ENCODE data around the gene CFAP43.
A peak's percentile ranks its signal among the peaks of the same experiment; 100 is the strongest.

CFAP43 gene

DNA sequence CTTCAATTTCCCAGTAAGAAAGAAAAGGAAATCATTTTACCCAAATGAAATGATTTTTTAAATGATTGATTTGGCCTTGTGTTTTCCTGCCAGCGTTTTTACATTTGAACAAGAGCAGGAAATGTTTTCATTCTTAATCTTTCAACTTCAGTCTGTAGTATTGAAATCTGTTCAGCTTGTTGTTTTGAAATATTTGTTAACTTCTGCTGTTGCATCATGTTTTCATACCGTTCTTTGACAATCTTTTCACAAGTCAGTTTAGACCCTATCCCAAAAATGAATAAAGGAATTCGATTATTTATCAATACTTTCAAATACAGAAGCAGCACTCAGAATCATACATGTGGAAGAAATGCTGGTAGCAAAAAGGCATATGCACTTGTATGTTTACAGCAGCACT lies 102.1 kb downstream of the CFAP43 start:
- DNase-seq: no peak

DNA sequence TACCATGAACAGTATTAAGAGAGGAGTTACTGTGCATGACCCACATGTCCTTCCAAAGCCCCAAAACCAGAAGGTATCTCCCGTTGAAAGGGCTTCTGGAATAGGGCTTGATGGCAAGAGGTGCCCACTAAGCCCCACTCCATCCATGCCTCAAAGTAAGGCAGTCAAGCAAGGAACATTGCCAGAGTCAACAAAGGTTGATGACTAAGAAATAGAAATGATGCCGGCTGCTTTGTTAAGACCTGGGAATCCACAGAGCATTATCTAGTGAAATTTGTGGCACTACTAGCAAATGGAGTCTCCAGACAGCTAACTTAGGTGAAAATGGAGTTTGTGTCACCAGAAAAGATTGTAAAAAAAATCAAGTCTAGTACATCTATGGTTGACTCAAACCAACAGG lies 104.0 kb downstream of the CFAP43 start:
- peak; percentile 33 for DNase-seq

DNA sequence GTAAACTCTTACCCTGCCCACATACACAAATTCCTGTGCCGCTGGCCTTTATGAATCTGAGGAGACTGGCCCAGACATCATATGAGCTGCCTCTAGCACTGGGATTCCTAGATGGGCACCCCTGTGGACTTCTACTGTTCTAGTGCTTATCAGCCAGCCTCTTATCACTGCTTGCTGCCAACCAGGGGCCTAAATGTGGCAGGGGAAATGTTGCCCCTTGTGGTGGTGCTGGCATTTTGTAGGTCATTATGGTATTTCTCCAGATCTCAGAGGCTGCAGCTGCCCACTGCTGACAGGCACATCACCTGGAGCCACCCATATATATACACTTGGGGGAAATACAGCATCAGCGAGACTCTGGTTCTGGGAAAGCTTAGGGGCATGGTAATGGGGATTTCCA lies 104.8 kb downstream of the CFAP43 start:
- peak; percentile 8 for DNase-seq

DNA sequence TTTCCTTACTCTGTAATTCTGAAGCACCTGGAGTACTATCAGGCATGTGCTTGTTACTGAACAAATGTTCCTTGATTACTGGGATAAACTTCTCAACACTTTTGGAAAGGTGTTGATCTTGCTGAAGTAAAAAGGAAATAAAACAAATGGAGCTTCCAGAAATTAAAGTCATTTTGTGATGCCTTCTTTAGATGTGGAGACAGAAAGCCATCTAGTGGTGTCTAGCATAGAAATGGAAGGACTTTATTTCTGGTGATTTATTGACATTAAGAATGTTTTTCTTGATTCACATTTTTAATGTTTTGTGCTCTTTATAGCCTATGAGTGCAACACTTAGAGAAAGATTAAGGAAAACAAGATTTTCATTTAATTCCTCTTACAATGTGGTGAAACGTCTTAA lies 108.8 kb downstream of the CFAP43 start:
- DNase-seq: no peak

DNA sequence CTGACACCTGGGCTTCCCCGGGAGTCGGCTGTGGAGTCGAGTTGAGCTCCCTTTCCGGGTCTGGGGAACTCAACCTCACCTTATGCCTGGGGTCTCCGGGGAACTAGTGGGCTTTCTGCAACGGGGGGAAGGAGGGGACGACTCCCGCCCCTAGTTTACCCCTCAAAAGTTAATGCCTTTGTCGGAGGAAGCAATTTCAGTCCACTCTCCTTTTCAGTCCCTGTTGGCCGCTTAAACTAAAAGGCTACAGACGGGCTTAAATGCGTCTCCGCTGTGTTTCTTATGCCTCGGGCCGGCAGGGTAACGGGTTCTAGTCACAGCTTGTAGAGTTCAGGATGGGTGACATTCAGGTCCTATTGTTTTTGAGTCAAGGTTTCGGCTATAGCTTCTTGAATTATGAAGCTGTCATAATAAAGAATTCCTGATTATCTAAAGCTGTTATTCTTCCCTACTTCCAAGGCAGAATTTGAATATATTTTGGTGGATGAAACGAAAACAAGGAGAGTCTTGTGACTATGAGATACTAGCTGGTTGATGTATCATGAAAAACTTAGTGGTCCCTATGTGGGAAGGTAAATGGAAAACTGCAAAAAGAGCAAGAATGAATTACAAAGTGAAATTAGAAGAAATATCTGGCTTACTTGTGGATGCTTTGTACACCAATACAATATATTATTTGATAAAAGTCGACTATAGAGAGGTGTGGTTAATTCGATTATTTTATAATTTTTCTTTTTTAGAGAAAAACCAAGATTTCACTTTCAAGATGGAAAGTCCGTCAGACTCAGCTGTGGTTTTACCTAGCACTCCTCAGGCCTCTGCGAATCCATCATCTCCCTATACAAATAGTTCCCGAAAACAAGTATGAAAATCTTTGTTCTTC lies 109.7 kb downstream of the CFAP43 start:
- no peak for DNase-seq

DNA sequence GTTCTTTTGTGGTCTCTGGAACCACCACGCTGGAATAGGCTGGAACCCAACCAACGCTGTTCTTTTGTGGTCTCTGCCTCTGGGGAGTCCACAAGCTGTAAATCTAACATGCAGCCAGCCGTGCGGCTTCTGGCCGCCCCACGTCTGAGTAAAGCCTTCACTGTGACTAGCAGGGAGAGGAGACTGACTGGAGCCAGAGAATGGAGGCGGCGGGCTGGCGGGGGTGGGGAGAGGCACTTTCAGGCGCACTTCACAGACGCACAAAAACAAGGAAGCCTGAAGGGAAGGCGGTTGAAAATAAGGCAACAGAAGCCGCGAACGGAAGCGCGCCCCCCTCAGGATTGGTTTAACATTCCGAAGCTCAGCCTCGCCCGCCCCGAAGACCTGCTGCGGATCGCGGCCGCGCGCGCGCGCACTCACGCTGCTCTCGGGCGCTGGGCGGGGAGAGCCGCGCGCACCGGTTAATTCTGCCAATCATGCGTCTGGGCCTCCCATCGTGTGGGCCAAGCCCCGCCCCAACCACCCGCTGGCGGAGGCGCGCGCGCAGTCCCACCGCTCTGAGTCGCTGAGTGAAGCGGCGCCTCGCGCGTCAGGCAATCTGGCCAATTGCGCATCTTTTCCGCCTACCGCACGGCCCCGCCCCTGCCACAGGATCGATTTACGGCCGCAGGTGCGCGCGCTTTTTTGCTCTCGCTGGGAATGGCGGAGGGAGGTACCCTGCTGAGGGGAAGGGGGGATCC lies 110.5 kb downstream of the CFAP43 start, which contains the start of gene SFR1:
SFR1 (plus strand) TSS at position 687 of the 740 bp plus-strand sequence; CDS start at position 700, 13 bp downstream.
- DNase-seq: peak; percentile 98

DNA sequence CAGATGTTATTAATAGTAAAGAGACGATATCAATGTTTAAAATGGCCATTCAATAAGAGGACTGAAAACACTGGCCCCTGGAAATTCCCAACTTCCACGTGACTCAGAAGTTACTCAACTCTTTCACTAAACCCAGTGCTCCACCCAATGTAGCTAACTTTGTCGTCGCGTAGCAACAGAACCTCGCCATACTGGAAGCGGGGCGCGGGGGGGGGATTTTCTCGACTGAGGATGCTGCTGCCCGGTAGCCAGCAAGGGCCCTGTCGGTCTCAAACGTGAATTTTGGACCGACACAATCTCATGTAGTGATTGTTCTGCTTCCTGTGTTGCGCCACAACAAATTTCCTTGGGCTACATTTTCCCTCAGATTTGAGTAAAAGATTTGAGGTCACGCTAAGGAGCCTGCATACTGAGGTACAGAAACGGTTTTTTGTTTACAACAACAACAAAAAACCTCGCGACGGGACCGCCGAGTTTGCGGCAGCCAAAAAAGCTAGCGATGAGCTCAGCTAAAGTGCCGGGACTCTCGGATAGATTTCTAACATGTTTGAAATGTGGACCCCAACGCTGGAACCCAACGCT lies 111.2 kb downstream of the CFAP43 start:
- peak; percentile 94 for DNase-seq

GRCh38 chr10:104120512-104120902 lies 111.7 kb downstream of the CFAP43 start:
- no peak for DNase-seq

DNA sequence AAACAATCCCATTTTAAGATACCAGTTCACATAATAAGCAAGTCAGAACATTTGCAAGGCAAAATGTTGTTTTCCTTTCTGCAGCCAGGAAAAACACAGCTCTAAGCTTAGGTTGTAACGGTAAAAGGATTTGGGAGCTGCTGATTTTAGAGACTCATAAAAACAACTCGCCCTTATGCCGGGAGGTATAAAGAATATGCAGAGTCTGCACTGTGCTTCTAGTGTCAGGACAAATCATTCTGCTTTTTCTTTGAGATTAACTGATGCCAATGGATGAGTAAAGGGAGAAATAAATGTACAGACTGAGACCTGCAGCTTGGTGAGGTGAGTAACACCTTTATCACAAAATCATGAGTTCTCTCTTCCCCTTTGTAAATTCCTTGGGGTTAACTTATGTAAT lies 112.2 kb downstream of the CFAP43 start:
- DNase-seq: no peak

GRCh38 chr10:104117839-104118323 lies 114.3 kb downstream of the CFAP43 start:
- DNase-seq: peak; percentile 15

DNA sequence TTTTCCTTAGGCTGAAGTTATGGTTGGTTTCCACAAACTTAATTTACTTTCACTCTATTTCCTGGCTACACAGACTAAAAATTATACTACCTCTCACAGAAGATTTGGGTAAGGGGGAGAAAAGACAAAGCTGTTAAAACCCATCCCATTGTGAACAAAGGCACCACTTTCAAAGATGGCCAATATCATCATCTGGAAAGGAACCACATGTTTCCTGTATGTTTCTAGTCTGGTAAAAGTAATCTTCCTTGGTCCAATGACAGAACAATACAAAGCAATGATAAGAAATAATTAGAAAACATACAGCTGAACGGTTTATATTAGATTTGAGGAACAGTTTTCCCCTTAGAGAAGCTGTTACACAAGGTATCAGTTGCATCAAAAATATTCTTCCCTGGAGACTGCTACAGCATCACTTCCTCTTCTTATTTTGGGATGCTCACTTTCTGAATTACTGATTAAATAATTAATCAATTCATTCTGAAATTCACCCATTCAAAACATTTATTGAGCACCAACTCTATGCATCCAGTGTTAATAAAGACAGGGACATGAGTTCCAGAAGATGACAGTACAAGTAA lies 118.7 kb downstream of the CFAP43 start:
- no peak for DNase-seq

DNA sequence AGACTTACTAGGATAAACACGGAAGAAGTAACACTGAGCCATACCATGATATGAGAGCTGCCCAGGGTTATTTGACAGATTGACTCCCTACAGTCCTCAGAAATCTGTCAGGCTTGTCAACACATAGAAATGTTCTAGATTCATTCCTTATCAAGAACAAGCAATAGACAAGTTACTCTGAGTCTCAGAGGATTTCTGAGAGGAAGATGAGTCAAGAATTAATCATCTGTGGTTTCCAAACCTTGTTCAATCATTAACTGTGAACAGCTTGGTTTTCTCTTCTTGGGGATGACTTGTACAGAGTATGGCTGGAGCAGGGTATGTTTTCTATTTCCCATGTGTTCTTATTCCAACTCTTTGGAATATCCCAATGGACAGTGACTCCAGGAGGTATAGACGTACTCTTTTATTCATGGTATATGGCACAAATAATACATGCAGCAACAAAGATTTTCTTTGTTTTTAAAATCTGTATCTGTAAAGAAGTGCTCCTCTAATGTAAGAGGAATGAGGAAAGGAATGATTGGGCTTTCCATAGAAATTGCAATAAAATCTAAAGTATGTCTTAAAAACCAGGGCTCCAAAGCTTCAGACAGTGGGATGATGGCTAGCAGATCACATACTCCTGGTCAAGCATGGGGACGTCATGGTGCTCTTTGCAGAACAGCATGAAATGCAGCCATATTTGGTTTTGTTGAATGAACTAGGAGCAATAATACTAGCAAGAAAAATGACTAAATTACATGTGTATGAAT lies 122.1 kb downstream of the CFAP43 start:
- DNase-seq: peak; percentile 81

GRCh38 chr10:104104926-104105325 lies 127.2 kb downstream of the CFAP43 start:
- DNase-seq: peak; percentile 16

DNA sequence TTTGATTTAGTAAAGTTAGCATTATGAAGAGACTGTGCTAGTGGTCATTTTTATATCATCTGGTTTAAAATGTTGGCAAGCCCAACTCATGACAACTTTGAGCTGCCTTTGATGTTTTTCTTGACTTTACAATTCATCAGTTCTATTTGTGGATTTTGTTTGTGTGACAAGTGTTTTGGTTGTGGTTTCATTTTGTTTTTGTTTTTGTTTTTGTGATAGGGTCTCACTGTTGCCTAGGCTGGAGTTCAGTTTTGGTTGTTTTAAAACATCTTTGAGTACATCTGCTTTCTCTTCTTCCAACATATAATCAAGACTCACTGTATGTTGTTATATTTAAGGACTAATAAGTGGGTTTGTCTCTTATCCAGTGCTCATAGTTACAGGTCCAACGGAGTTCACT lies 127.7 kb downstream of the CFAP43 start:
- no peak for DNase-seq

- no peak for DNase-seq
Measured at GRCh38 chr10:104103956-104104355, 128.2 kb downstream of the CFAP43 start.

- no peak for DNase-seq
Measured at GRCh38 chr10:104101902-104102301, 130.3 kb downstream of the CFAP43 start.

DNA sequence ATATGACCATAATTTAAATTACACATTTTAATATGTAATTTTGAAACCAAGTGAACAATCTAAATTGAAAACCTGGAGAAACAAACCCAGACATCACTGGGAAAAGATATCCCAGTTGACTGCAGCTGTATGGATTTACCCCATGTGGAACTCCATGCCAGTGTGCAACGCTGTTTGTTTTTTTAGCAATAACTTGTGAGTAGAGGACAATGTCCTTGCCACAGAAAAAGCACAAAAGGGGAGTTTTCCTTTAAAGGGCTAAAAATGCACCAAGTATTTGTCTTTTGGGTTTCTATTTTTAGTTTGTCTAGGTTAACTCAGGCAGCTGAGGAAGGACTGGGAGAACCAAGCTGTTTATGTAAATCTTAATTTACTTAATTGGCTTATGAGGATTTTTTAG lies 131.4 kb downstream of the CFAP43 start:
- no peak for DNase-seq

DNA sequence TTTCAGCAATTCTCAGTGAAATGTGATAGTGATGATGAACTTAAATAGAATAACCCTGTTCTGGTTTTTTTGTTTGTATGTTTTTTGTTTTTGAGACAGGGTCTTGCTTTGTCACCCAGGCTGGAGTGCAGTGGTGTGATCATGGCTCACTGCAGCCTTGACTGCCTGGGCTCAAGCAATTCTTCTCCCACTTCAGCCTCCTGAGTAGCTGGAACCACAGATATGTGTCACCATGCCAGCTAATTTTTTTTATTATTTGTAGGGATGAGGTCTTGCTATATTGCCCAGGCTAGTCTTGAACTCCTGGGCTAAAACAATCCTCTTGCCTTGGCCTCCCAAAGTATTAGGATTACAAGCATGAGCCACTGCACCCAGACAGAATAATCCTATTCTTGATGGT lies 132.2 kb downstream of the CFAP43 start:
- peak; percentile 11 for DNase-seq

DNA sequence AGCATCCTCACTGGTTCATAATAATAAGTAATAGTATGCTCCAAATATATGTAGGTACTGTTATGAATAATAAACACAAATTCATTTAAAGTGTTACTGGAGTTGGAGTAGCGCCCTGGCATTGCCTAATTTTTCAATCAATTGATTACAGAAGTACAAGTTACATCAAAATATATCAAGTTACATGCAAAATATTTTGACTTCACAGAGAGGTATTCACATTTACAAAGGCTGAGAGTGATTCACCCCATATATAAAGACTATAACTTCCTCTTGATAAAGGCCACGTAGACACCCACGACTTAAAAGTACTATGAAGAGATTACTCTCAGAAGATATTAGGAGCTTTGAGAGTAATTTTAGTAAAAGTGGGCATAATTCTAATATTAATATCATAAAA lies 132.9 kb downstream of the CFAP43 start:
- peak; percentile 13 for DNase-seq

GRCh38 chr10:104098358-104098925 lies 133.7 kb downstream of the CFAP43 start:
- peak; percentile 34 for DNase-seq

GRCh38 chr10:104096692-104097091 lies 135.5 kb downstream of the CFAP43 start:
- DNase-seq: no peak

DNA sequence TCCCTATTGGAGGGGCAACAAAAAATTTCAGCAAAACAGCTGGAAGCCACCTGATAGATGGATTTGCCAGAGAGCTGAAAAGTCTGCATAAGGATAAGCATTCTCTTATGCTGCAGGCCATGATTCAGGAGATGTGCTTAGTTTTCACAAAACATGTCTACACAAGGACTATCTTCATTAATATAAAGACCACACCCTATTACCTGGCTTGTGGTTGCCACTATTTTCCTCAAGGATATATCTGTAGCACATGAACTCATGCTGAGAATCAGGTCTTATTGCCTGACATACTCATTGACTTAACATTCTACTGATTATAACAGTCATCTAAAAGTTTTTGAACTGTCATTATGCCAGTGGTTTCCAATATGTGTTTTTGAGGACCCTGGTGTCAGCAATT lies 139.4 kb downstream of the CFAP43 start:
- no peak for DNase-seq

Data from EL (cell line).